Measurements from ENCODE around the gene FOXI1.

FOXI1 gene

DNA sequence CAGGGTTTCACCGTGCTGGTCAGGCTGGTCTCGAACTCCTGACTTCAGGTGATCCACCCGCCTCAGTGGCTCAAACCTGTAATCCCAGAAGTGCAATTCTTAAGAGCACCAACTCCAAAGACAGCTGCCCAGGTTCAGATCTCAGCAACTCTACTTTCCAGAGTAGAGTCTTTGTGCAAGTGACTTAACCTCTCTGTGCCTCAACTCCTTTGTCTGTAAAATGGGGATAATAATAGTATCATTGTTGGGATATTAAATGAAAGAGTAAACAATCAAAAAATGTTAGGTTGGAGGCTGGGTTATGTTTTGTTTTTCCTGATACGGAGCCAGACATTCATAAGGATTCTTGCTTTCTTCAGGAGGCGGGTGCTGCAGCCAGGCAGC lies 45.0 kb downstream of the FOXI1 start:
- H3K9me2 ChIP-seq (replicated peaks; ENCODE audit: insufficient read depth, low read length), result no peaks in the 10 kb centered on the region
- H3K36me3 ChIP-seq (ENCODE audit: low read length), result no peaks in the 10 kb centered on the region
- H3K79me2 ChIP-seq (ENCODE audit: insufficient read depth, low read length), result no peaks in the 10 kb centered on the region
- H3K27me3 ChIP-seq (ENCODE audit: low read length), result no peaks in the 10 kb centered on the region
- no peak overlapping the region for H3K4me2 ChIP-seq (ENCODE audit: low read depth, low read length, poor library complexity, severe bottlenecking)
- no peaks in the 10 kb centered on the region for H3F3A ChIP-seq (ENCODE audit: insufficient read depth)
- H3K9ac ChIP-seq (ENCODE audit: low read length), result no peak overlapping the region
- no peak overlapping the region for H3K4me3 ChIP-seq (ENCODE audit: insufficient read depth, low read length, poor library complexity, severe bottlenecking)
- H2AFZ ChIP-seq (ENCODE audit: low read depth, low read length, severe bottlenecking), result no peak overlapping the region
- no peaks in the 10 kb centered on the region for H4K20me1 ChIP-seq (ENCODE audit: low read depth, low read length)
- no peaks in the 10 kb centered on the region for H3K9me3 ChIP-seq (ENCODE audit: insufficient read depth, low read length)
- no peak overlapping the region for H3K27ac ChIP-seq (ENCODE audit: low read depth, low read length)
- TF ChIP-seq, protein P1, sequence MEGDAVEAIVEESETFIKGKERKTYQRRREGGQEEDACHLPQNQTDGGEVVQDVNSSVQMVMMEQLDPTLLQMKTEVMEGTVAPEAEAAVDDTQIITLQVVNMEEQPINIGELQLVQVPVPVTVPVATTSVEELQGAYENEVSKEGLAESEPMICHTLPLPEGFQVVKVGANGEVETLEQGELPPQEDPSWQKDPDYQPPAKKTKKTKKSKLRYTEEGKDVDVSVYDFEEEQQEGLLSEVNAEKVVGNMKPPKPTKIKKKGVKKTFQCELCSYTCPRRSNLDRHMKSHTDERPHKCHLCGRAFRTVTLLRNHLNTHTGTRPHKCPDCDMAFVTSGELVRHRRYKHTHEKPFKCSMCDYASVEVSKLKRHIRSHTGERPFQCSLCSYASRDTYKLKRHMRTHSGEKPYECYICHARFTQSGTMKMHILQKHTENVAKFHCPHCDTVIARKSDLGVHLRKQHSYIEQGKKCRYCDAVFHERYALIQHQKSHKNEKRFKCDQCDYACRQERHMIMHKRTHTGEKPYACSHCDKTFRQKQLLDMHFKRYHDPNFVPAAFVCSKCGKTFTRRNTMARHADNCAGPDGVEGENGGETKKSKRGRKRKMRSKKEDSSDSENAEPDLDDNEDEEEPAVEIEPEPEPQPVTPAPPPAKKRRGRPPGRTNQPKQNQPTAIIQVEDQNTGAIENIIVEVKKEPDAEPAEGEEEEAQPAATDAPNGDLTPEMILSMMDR (IDR thresholded peaks at IDR 0.05; ENCODE audit: insufficient read depth, low read length, poor library complexity, severe bottlenecking), result no peak
- no peak for TF ChIP-seq EZH2phosphoT487 (conservative IDR thresholded peaks at IDR 0.05; ENCODE audit: low read length)

GRCh38 chr5:170151097-170151831 lies 45.6 kb downstream of the FOXI1 start:
- H3K9me3 ChIP-seq (ENCODE audit: insufficient read depth, low read length), result no peaks in the 10 kb centered on the region
- no peak overlapping the region for H3K27ac ChIP-seq (ENCODE audit: low read depth, low read length)
- no peaks in the 10 kb centered on the region for H4K20me1 ChIP-seq (ENCODE audit: low read depth, low read length)
- no peaks in the 10 kb centered on the region for H3K27me3 ChIP-seq (ENCODE audit: low read length)
- no peaks in the 10 kb centered on the region for H3F3A ChIP-seq (ENCODE audit: insufficient read depth)
- H3K9me2 ChIP-seq (replicated peaks; ENCODE audit: insufficient read depth, low read length), result no peaks in the 10 kb centered on the region
- no peak overlapping the region for H3K4me3 ChIP-seq (ENCODE audit: insufficient read depth, low read length, poor library complexity, severe bottlenecking)
- no peak for TF ChIP-seq EZH2phosphoT487 (conservative IDR thresholded peaks at IDR 0.05; ENCODE audit: low read length)
- TF ChIP-seq, protein P1 (IDR thresholded peaks at IDR 0.05; ENCODE audit: insufficient read depth, low read length, poor library complexity, severe bottlenecking), result no peak
- no peak overlapping the region for H3K9ac ChIP-seq (ENCODE audit: low read length)
- no peaks in the 10 kb centered on the region for H3K36me3 ChIP-seq (ENCODE audit: low read length)
- H3K79me2 ChIP-seq (ENCODE audit: insufficient read depth, low read length), result no peaks in the 10 kb centered on the region
- H3K4me2 ChIP-seq (ENCODE audit: low read depth, low read length, poor library complexity, severe bottlenecking), result no peak overlapping the region
- H2AFZ ChIP-seq (ENCODE audit: low read depth, low read length, severe bottlenecking), result no peak overlapping the region

DNA sequence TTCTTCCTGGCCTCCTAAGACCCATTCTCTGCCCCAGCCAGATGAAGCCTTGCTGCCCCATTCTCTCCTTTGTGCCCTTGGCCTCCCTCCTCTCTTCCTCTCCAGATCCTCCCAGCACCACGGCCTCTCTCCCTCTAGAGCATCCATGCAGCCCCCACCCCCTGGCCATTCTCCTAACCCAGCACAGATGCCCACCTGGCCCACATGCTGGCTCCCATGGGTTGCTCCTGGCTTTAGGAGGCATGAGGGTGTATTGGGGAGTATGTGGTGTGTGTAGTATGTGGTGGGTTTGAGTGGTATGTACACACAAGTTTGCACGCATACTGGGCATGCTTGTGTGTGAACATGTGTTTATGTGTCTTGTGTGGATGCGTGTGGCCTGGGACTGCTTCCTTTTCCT lies 47.1 kb downstream of the FOXI1 start:
- Histone ChIP-seq H3K9ac (ENCODE audit: low read length) (no peak overlapping the region), H3K27ac (ENCODE audit: low read depth, low read length) (no peak overlapping the region), H3K9me3 (ENCODE audit: insufficient read depth, low read length) (no peaks in the 10 kb centered on the region), H3K27me3 (ENCODE audit: low read length) (no peaks in the 10 kb centered on the region), H3K4me2 (ENCODE audit: low read depth, low read length, poor library complexity, severe bottlenecking) (no peak overlapping the region), H3K36me3 (ENCODE audit: low read length) (no peaks in the 10 kb centered on the region), H3K4me3 (ENCODE audit: insufficient read depth, low read length, poor library complexity, severe bottlenecking) (no peak overlapping the region), H3K79me2 (ENCODE audit: insufficient read depth, low read length) (no peaks in the 10 kb centered on the region), H3K9me2 (replicated peaks; ENCODE audit: insufficient read depth, low read length) (no peaks in the 10 kb centered on the region), H3F3A (ENCODE audit: insufficient read depth) (no peaks in the 10 kb centered on the region), H4K20me1 (ENCODE audit: low read depth, low read length) (no peaks in the 10 kb centered on the region), H2AFZ (ENCODE audit: low read depth, low read length, severe bottlenecking) (no peak overlapping the region)
- TF ChIP-seq EZH2phosphoT487 (conservative IDR thresholded peaks at IDR 0.05; ENCODE audit: low read length), result no peak
- TF ChIP-seq, protein P1 (IDR thresholded peaks at IDR 0.05; ENCODE audit: insufficient read depth, low read length, poor library complexity, severe bottlenecking), result no peak
